Gastroesophageal sphincter (tissue), 3 donors: ENCODE results near the gene DCDC2.

Experiments
- EP300 ChIP-seq: sonication (generic); formaldehyde crosslinking; IDR thresholded peaks from one replicate; pipeline ENCODE4 v1.6.1; 2017; ENCODE audit warnings: antibody characterized with exemption, mild to moderate bottlenecking
- POLR2A ChIP-seq, 2 donors: fragments of 450-650 bp; IDR thresholded peaks; one replicate each; pipeline ENCODE4 v1.6.1; 2017; ENCODE audit warnings: antibody characterized with exemption in 2 of 2, mild to moderate bottlenecking in 2 of 2, moderate library complexity in 1 of 2
- TF ChIP-seq, protein P1 (sequence below), 4 experiments: fragments of 200-600 bp in 2 of 4; fragments of 450-650 bp in 2 of 4; sonication (generic) in 1 of 4; IDR thresholded peaks; one replicate each; pipeline ENCODE4 v1.5.1; 2017 to 2019; ENCODE audit warnings: antibody characterized with exemption in 4 of 4, mild to moderate bottlenecking in 2 of 4, moderate library complexity in 2 of 4

- TF ChIP-seq, protein P1, sequence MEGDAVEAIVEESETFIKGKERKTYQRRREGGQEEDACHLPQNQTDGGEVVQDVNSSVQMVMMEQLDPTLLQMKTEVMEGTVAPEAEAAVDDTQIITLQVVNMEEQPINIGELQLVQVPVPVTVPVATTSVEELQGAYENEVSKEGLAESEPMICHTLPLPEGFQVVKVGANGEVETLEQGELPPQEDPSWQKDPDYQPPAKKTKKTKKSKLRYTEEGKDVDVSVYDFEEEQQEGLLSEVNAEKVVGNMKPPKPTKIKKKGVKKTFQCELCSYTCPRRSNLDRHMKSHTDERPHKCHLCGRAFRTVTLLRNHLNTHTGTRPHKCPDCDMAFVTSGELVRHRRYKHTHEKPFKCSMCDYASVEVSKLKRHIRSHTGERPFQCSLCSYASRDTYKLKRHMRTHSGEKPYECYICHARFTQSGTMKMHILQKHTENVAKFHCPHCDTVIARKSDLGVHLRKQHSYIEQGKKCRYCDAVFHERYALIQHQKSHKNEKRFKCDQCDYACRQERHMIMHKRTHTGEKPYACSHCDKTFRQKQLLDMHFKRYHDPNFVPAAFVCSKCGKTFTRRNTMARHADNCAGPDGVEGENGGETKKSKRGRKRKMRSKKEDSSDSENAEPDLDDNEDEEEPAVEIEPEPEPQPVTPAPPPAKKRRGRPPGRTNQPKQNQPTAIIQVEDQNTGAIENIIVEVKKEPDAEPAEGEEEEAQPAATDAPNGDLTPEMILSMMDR (IDR thresholded peaks at IDR 0.05) = no peak
- TF ChIP-seq POLR2A (IDR thresholded peaks at IDR 0.05) = no peak
- TF ChIP-seq EP300 = no peak
Measured at GRCh38 chr6:24327756-24328155, 30.1 kb downstream of the DCDC2 start.
